T-cell (primary cell): Measurements from ENCODE around the gene MITF. TPM values are rescaled to one million over a fixed set of nuclear protein-coding genes. Genes with fewer than 3 reads are reported as not detected.

ENCODE experiments used
- ATAC-seq, 4 experiments: fragments of 200-7000 bp in 3 of 4; fragments of 150-1000 bp in 1 of 4; cut with Tn5 transposase; replicated peaks in 1 of 4; 1 replicate in 3 of 4; 2 replicates in 1 of 4; pipeline ENCODE4 v1.10.0; 2021; ENCODE audit warnings: moderate library complexity in 3 of 4, mild to moderate bottlenecking in 2 of 4, moderate number of reproducible peaks in 1 of 4
- CTCF ChIA-PET, 2 donors: fragments of 300-600 bp; sonication (Branson Sonifier 250); formaldehyde crosslinking; loops; one replicate each; lab custom pipeline; 2022; ENCODE audit warnings: antibody characterized with exemption in 2 of 2; lab: Charles Lee
- POLR2A ChIA-PET, 2 donors: fragments of 300-600 bp; sonication (Branson Sonifier 250); formaldehyde crosslinking; loops; one replicate each; lab custom pipeline; 2022; ENCODE audit warnings: antibody characterized with exemption in 2 of 2; lab: Charles Lee
- DNase-seq, 35 experiments: peaks; one replicate each; pipeline versions ENCODE4 v3.0.0 to v3.0.0-alpha.2; 2013 to 2023
- H3K27ac ChIP-seq: one replicate; pipeline ENCODE4 v1.5.1; 2013; ENCODE audit warnings: low read length
- H3K27me3 ChIP-seq, 2 experiments: replicated peaks in 1 of 2; 1 replicate in 1 of 2; 2 replicates in 1 of 2; pipeline versions ENCODE4 v1.6.1 to v1.7.0; 2013; ENCODE audit warnings: low read length in 1 of 2, mixed read lengths in 1 of 2; ENCODE audit not compliant: control insufficient read depth in 2 of 2, insufficient read depth in 2 of 2; ENCODE audit errors: extremely low read depth in 1 of 2
- H3K36me3 ChIP-seq, 2 donors: 1 replicate in 1 of 2; 2 replicates in 1 of 2; pipeline versions ENCODE4 v1.6.1 to v1.7.0; 2013; ENCODE audit warnings: low read length in 1 of 2; ENCODE audit not compliant: control insufficient read depth in 2 of 2, insufficient read depth in 1 of 2; ENCODE audit errors: extremely low read depth in 1 of 2
- H3K4me1 ChIP-seq, 2 experiments: 1 replicate in 1 of 2; 2 replicates in 1 of 2; pipeline versions ENCODE4 v1.6.1 to v1.7.0; 2013; ENCODE audit warnings: low read length in 2 of 2, mixed read lengths in 1 of 2; ENCODE audit not compliant: insufficient read depth in 2 of 2, control insufficient read depth in 1 of 2; ENCODE audit errors: extremely low read depth in 1 of 2
- H3K4me3 ChIP-seq, 2 donors: 1 replicate in 1 of 2; 2 replicates in 1 of 2; pipeline versions ENCODE4 v1.5.1 to v1.7.0; 2013; ENCODE audit warnings: mild to moderate bottlenecking in 2 of 2, low read length in 1 of 2, moderate library complexity in 1 of 2; ENCODE audit not compliant: control insufficient read depth in 1 of 2; ENCODE audit errors: extremely low read depth in 1 of 2
- H3K9me3 ChIP-seq: 2 replicates; pipeline ENCODE4 v1.7.0; 2013
- H3K27ac Mint-ChIP-seq, 2 donors: one replicate each; pipeline ENCODE4 v1.8.0; 2020 to 2021; ENCODE audit warnings: mild to moderate bottlenecking in 2 of 2, mixed read lengths in 2 of 2
- H3K27me3 Mint-ChIP-seq, 2 donors: one replicate each; pipeline ENCODE4 v1.8.0; 2021 to 2022; ENCODE audit warnings: mixed read lengths in 2 of 2
- H3K36me3 Mint-ChIP-seq: one replicate; pipeline ENCODE4 v1.8.0; 2021; ENCODE audit warnings: mixed read lengths
- H3K4me1 Mint-ChIP-seq, 3 donors: one replicate each; pipeline ENCODE4 v1.8.0; 2020 to 2022; ENCODE audit warnings: mixed read lengths in 3 of 3, mild to moderate bottlenecking in 1 of 3
- H3K4me3 Mint-ChIP-seq, 3 donors: one replicate each; pipeline ENCODE4 v1.8.0; 2020 to 2022; ENCODE audit warnings: mild to moderate bottlenecking in 3 of 3, mixed read lengths in 3 of 3, moderate library complexity in 3 of 3
- H3K9me3 Mint-ChIP-seq, 3 donors: one replicate each; pipeline ENCODE4 v1.8.0; 2020 to 2022; ENCODE audit warnings: mixed read lengths in 3 of 3
- WGBS: methylation state at CpG from one replicate; pipeline ENCODE4 v1.1.5; 2013; ENCODE audit warnings: missing lambda C conversion rate; ENCODE audit not compliant: insufficient coverage; 5-methylcytosine and 5-hydroxymethylcytosine counted together
- total RNA-seq, 35 experiments: library from RNA in 6 of 35; stranded (reverse) in 6 of 35; fragments of 120-200 nt in 1 of 35; gene quantifications; one replicate each; pipeline versions ENCODE4 v1.2.1 to v1.2.4 and lab custom pipeline; 2013 to 2026

The MITF gene
- total RNA-seq, 5 donors from 2014 or later (not counting 1 experiment from before 2014, with no cell fraction given), result 0.09 to 0.51 (median 0.24) TPM; not detected in 1

GRCh38 chr3:69697381-69697780, 41.9 kb upstream of the MITF start:
- WGBS, result 42% methylated on average over 3 of the region's 5 CpGs
- Mint-ChIP-seq H3K4me3 (no peak overlapping the region), H3K4me1 (no peaks in the 10 kb centered on the region), H3K27me3 (no peaks in the 10 kb centered on the region), H3K36me3 (no peaks in the 10 kb centered on the region), H3K27ac (no peak overlapping the region), H3K9me3 (peaks cover 7 to 21% (median 8%) of the 10 kb centered on the region in 3 donors)
- Histone ChIP-seq H3K27ac (no peak overlapping the region), H3K9me3 (no peaks in the 10 kb centered on the region), H3K27me3 (no peaks in the 10 kb centered on the region), H3K4me3 (no peak overlapping the region), H3K4me1 (no peaks in the 10 kb centered on the region), H3K36me3 (no peaks in the 10 kb centered on the region)
- ChIA-PET POLR2A (interaction anchor here in 1 of 2 donors (0.5 kb wide), 1 partner anchor 126 kb away, joined by 3 read pairs; no protein-coding TSS in a partner anchor), CTCF (interaction anchor here in 1 of 2 donors (0.6 kb wide), 1 partner anchor 266 kb away, joined by 3 read pairs; no protein-coding TSS in a partner anchor)
- ATAC-seq (no peak), DNase-seq (no peak)

GRCh38 chr3:69698728-69699127, 40.5 kb upstream of the MITF start:
- H3K36me3 Mint-ChIP-seq, result no peaks in the 10 kb centered on the region
- H3K9me3 ChIP-seq, result no peaks in the 10 kb centered on the region
- peaks cover 8 to 26% (median 9%) of the 10 kb centered on the region in 3 donors for H3K9me3 Mint-ChIP-seq
- no peak overlapping the region for H3K27ac Mint-ChIP-seq
- H3K36me3 ChIP-seq, result no peaks in the 10 kb centered on the region
- H3K27me3 Mint-ChIP-seq, result no peaks in the 10 kb centered on the region
- H3K4me3 ChIP-seq, result no peak overlapping the region
- ATAC-seq, result no peak
- H3K4me3 Mint-ChIP-seq, result no peak overlapping the region
- ChIA-PET CTCF (no interaction called here), POLR2A (no interaction called here)
- no peak for DNase-seq
- no peak overlapping the region for H3K27ac ChIP-seq
- H3K27me3 ChIP-seq, result no peaks in the 10 kb centered on the region
- H3K4me1 ChIP-seq, result no peaks in the 10 kb centered on the region
- WGBS, result no CpG with 5 or more reads among the region's 2 CpGs
- H3K4me1 Mint-ChIP-seq, result no peaks in the 10 kb centered on the region

GRCh38 chr3:69699183-69699582, 40.1 kb upstream of the MITF start:
- ATAC-seq (no peak), DNase-seq (no peak)
- H3K27ac ChIP-seq, result no peak overlapping the region
- H3K27me3 ChIP-seq, result no peaks in the 10 kb centered on the region
- no peaks in the 10 kb centered on the region for H3K4me1 ChIP-seq
- H3K36me3 Mint-ChIP-seq, result no peaks in the 10 kb centered on the region
- no peak overlapping the region for H3K4me3 ChIP-seq
- no CpG with 5 or more reads among the region's 1 CpG for WGBS
- CTCF ChIA-PET, result no interaction called here
- no peaks in the 10 kb centered on the region for H3K27me3 Mint-ChIP-seq
- H3K27ac Mint-ChIP-seq, result no peak overlapping the region
- H3K4me1 Mint-ChIP-seq, result no peaks in the 10 kb centered on the region
- H3K4me3 Mint-ChIP-seq, result no peak overlapping the region
- POLR2A ChIA-PET, result interaction anchor here in 1 of 2 donors (0.6 kb wide), 1 partner anchor 1345 kb away, joined by 5 read pairs; no protein-coding TSS in a partner anchor
- no peaks in the 10 kb centered on the region for H3K9me3 ChIP-seq
- H3K36me3 ChIP-seq, result no peaks in the 10 kb centered on the region
- peaks cover 8 to 26% (median 9%) of the 10 kb centered on the region in 3 donors for H3K9me3 Mint-ChIP-seq

- ChIA-PET POLR2A (no interaction called here), CTCF (interaction anchor here in 1 of 2 donors (0.9 kb wide), 1 partner anchor 12 kb away, joined by 3 read pairs; no protein-coding TSS in a partner anchor)
- H3K4me1 Mint-ChIP-seq, result no peaks in the 10 kb centered on the region
- Histone ChIP-seq H3K27ac (no peak overlapping the region), H3K4me3 (no peak overlapping the region), H3K36me3 (no peaks in the 10 kb centered on the region), H3K27me3 (no peaks in the 10 kb centered on the region), H3K9me3 (no peaks in the 10 kb centered on the region), H3K4me1 (no peaks in the 10 kb centered on the region)
- no peaks in the 10 kb centered on the region for H3K36me3 Mint-ChIP-seq
- ATAC-seq (no peak), DNase-seq (no peak)
- peaks cover 8 to 26% (median 9%) of the 10 kb centered on the region in 3 donors for H3K9me3 Mint-ChIP-seq
- no peaks in the 10 kb centered on the region for H3K27me3 Mint-ChIP-seq
- H3K27ac Mint-ChIP-seq, result no peak overlapping the region
- H3K4me3 Mint-ChIP-seq, result no peak overlapping the region
- WGBS, result no CpG with 5 or more reads among the region's 1 CpG
Measured at GRCh38 chr3:69700949-69701348, 38.3 kb upstream of the MITF start.

GRCh38 chr3:69710153-69710977, 28.9 kb upstream of the MITF start:
- no peaks in the 10 kb centered on the region for H3K36me3 ChIP-seq
- Mint-ChIP-seq H3K9me3 (peaks cover 0 to 4% (median 0%) of the 10 kb centered on the region in 3 donors), H3K36me3 (no peaks in the 10 kb centered on the region), H3K4me3 (no peak overlapping the region), H3K27me3 (peaks cover 0 to 5% of the 10 kb centered on the region in 2 donors), H3K27ac (no peak overlapping the region), H3K4me1 (no peaks in the 10 kb centered on the region)
- no peaks in the 10 kb centered on the region for H3K4me1 ChIP-seq
- ATAC-seq (no peak), DNase-seq (no peak)
- no peak overlapping the region for H3K27ac ChIP-seq
- ChIA-PET CTCF (no interaction called here), POLR2A (no interaction called here)
- 50% methylated on average over 3 of the region's 4 CpGs for WGBS
- no peaks in the 10 kb centered on the region for H3K27me3 ChIP-seq
- H3K9me3 ChIP-seq, result no peaks in the 10 kb centered on the region
- H3K4me3 ChIP-seq, result no peak overlapping the region

- H3K27ac ChIP-seq, result no peak overlapping the region
- H3K4me1 ChIP-seq, result no peaks in the 10 kb centered on the region
- DNase-seq (no peak), ATAC-seq (no peak)
- Mint-ChIP-seq H3K27ac (no peak overlapping the region), H3K27me3 (peaks cover 0 to 2% of the 10 kb centered on the region in 2 donors), H3K9me3 (peaks cover 0 to 3% (median 0%) of the 10 kb centered on the region in 3 donors), H3K4me1 (no peaks in the 10 kb centered on the region), H3K4me3 (no peak overlapping the region), H3K36me3 (no peaks in the 10 kb centered on the region)
- no peak overlapping the region for H3K4me3 ChIP-seq
- H3K27me3 ChIP-seq, result no peaks in the 10 kb centered on the region
- H3K36me3 ChIP-seq, result no peaks in the 10 kb centered on the region
- POLR2A ChIA-PET, result no interaction called here
- CTCF ChIA-PET, result no interaction called here
- no CpG with 5 or more reads among the region's 5 CpGs for WGBS
- no peaks in the 10 kb centered on the region for H3K9me3 ChIP-seq
Measured at GRCh38 chr3:69712269-69712668, 27.0 kb upstream of the MITF start.
